ENCODE measurements around the gene PARD3.
"Not testable (repeated sequence)": the region's sequence is repeated elsewhere in the genome, so short reads cannot be mapped to it uniquely, and the experiment has no call there.

Gene PARD3

GRCh38 chr10:34407324-34407805 is 407.7 kb downstream of the PARD3 start:
- no peak for DNase-seq

- DNase-seq = no peak
Measured at GRCh38 chr10:34406463-34407323, 408.4 kb downstream of the PARD3 start.

GRCh38 chr10:34405611-34406462 is 409.3 kb downstream of the PARD3 start:
- DNase-seq = no peak

DNA sequence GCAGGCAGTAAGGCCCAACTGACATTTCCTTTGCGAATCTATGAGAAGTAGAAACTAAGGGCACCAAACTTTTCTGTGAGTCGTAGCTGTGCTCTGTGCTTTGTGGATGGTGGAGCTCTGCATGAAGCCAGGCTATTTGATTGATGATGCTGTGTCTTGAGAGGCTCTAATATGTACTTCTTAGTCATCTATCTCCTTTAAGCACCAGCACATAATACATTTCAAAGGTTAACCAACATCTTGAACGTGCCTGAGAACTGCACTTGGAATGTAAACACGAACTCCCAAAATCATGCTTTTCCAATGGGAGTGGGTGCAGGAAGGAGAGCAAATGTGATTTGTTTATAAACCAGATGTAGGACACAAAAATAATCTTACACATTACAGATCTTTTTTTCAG is 411.6 kb downstream of the PARD3 start:
- DNase-seq = no peak

GRCh38 chr10:34400075-34400474 is 415.0 kb downstream of the PARD3 start:
- DNase-seq = no peak

DNA sequence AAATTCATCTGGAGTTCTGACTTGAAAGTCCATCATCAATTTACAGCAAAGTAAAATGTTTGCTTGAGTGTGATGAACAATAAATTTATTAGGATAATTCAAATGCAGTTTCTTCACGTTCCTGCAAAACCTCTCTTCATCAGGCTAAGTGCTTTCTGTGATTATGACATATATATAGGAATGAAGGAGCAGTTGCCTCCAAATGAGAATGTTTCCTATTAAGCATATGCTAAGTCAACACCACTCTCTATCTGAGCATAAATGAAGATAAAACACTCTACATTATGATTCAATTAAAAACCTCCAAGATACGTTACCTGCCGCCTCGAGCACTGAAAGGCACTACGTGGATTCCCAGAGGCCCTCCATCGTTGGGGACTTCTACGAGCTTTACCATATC is 416.1 kb downstream of the PARD3 start:
- DNase-seq = no peak

GRCh38 chr10:34397324-34397723 is 417.8 kb downstream of the PARD3 start:
- DNase-seq = no peak

GRCh38 chr10:34396663-34397062 is 418.4 kb downstream of the PARD3 start:
- DNase-seq = no peak

DNA sequence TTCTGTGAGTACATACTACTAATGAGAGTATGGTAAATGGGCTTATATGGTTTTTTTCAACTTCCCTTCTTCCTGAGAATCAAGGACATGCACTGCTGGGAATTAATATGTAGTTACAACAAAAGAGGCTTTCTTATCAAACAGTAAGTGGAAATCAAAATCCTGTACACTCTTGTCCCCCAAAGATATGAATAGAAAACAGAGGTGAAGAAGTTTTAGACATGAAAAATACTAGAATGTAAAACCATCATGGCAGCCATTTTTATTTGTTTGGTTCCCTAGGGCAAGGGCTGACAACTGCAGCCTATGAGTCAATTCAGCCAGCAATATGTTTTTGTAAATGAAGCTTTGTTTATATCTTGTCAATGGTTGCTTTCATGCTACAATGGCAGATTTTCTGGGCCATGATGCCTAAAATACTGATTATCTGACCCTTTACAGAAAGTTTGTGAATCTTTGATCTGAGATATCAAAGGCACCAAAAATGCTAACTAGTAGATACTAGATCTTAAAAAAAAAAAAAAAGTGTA is 422.4 kb downstream of the PARD3 start:
- DNase-seq = no peak

GRCh38 chr10:34391168-34391567 is 423.9 kb downstream of the PARD3 start:
- DNase-seq = not testable (repeated sequence)

- no peak for DNase-seq
Measured at GRCh38 chr10:34389801-34390200, 425.3 kb downstream of the PARD3 start.

GRCh38 chr10:34386921-34387320 is 428.2 kb downstream of the PARD3 start:
- DNase-seq = no peak

GRCh38 chr10:34384372-34384771 is 430.7 kb downstream of the PARD3 start:
- no peak for DNase-seq

- no peak for DNase-seq
Measured at GRCh38 chr10:34382626-34383025, 432.5 kb downstream of the PARD3 start.

DNA sequence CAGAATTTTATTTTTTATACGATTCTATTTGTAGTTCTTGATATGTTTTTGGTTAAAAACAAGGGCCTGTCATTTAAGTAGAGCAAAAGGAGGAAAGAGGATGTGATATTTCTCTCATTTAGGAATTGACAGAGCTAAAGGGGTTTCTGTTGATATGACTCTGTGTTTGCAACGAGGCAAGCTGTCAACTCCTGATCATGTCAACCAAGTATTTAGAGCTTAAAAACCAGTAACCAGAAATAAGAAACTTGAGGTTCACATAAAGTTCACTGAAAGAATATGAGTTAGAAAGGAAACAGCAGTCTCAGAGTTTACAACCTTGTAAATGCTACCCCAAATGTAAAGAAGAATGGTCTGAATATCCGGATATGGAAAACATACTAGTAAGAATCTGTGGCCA is 434.2 kb downstream of the PARD3 start:
- DNase-seq = no peak

DNA sequence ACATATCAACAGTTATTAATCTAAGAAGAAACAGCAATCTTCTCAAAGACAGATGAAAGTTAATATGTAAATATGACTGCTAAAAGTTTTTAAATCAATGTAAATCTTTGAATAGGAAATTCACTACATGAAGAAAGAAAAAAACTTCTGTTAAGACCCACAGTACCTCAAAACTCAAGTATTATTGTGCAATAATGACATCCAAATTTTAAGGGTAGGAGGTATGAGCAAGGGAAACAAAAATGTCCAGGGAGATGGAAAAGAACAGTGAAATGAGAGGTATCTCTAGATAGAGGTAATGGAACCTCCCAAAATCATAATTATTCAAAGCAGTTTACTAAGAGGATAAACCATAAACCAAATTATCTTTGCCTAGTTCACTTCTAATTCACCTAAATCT is 436.8 kb downstream of the PARD3 start:
- no peak for DNase-seq

DNA sequence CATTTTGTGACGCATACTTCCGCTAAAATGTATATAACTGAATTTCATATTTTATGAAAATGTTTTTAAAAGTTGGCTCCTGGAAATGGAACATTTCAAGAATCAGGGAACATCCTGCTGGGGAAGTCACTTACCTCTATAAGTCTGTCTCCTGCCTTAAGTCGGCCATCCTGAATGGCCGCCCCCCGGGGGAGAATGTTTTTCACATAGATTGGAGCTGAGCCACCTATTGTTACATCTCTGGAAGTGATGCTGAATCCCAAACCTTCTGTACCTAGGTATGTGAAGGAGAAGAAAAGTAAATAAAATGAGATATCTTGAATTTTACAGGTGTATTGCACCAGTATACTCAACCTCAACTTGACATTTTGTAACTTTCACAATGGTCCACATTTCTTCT is 437.3 kb downstream of the PARD3 start:
- no peak for DNase-seq

GRCh38 chr10:34374356-34375045 is 440.6 kb downstream of the PARD3 start:
- DNase-seq = no peak

DNA sequence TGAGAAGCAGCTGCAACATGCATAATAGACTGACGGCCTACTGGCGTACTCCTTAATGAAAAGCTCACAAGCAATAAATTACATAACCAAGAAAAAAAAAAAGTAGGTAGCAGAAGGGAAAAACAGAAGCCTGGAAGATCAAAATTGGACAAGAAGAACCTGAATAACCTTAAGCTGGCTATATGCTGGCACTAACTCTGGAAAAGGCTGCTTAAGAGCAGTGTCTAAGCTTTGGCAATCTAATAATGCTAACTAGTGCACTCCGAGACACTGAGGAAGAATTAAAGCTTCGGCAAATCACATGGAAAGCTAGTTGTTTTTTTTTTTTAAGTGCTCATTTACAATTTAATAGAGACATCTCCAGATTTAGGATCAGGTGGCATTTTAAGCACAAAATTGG is 441.9 kb downstream of the PARD3 start:
- DNase-seq = no peak

GRCh38 chr10:34372509-34372908 is 442.6 kb downstream of the PARD3 start:
- no peak for DNase-seq

DNA sequence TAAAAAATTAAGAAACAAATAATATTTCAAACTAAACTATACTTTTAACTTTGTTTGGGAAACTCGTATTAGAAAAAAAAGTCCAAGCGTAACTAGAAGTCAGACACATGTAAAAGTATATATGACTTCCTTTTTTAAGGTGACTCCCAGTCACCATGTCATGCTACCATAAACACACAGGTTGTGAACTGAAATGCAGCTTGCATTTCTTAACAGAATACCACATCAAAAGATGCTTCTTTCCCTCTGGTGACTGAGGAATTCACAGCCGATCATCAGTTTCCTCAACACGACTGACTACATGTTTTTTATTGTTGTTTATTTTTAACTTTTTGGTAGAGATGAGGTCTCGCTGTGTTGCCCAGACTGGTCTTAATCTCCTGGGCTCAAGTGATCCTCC is 445.0 kb downstream of the PARD3 start:
- no peak for DNase-seq

GRCh38 chr10:34369120-34369519 is 446.0 kb downstream of the PARD3 start:
- DNase-seq = no peak

Data from effector CD4-positive, alpha-beta T cell (primary cell).